HG03060 (cell line): ENCODE data around the gene COL6A1.
"Not testable (repeated sequence)": the region's sequence is repeated elsewhere in the genome, so short reads cannot be mapped to it uniquely, and the experiment has no call there.

Experiments used
- ATAC-seq: cut with Tn5 transposase; IDR thresholded peaks from one replicate; pipeline ENCODE4 v1.9.1; 2021; ENCODE audit warnings: low read depth, moderate number of reproducible peaks; ENCODE audit not compliant: unreplicated experiment

COL6A1 gene

DNA sequence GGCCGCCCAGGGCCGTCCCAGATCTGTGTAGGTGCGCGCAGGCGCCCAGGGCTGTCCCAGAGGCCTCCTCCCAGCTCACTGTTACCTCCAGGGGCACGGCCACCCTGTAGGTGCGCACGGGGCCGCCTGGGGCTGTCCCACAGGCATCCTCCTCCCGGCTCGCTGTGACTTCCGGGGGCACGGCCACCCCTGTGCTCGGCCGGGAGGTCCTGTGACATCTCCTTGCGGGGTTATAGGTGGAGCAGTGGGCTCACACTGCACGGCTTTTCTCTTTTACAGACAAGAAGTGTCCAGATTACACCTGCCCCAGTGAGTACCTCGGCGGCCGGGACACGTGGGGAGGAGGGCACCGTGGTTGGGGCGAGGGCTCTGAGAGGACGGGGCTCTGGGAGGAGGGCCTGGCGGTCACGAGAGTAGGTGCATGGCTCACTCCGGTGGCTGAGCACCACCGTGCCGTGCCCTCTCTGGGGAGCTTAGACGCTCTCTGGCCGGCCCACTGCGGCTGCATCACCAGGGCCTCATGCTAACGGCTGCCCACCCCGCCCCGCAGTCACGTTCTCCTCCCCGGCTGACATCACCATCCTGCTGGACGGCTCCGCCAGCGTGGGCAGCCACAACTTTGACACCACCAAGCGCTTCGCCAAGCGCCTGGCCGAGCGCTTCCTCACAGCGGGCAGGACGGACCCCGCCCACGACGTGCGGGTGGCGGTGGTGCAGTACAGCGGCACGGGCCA, 21.4 kb downstream of the COL6A1 start:
- ATAC-seq: no peak

DNA sequence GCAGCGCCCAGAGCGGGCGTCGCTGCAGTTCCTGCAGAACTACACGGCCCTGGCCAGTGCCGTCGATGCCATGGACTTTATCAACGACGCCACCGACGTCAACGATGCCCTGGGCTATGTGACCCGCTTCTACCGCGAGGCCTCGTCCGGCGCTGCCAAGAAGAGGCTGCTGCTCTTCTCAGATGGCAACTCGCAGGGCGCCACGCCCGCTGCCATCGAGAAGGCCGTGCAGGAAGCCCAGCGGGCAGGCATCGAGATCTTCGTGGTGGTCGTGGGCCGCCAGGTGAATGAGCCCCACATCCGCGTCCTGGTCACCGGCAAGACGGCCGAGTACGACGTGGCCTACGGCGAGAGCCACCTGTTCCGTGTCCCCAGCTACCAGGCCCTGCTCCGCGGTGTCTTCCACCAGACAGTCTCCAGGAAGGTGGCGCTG, 22.0 kb downstream of the COL6A1 start:
- no peak for ATAC-seq

DNA sequence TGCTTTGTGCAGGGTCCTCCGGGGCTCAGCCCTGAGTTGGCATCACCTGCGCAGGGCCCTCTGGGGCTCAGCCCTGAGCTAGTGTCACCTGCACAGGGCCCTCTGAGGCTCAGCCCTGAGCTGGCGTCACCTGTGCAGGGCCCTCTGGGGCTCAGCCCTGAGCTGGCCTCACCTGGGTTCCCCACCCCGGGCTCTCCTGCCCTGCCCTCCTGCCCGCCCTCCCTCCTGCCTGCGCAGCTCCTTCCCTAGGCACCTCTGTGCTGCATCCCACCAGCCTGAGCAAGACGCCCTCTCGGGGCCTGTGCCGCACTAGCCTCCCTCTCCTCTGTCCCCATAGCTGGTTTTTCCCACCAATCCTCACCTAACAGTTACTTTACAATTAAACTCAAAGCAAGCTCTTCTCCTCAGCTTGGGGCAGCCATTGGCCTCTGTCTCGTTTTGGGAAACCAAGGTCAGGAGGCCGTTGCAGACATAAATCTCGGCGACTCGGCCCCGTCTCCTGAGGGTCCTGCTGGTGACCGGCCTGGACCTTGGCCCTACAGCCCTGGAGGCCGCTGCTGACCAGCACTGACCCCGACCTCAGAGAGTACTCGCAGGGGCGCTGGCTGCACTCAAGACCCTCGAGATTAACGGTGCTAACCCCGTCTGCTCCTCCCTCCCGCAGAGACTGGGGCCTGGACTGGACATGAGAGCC, 22.7 kb downstream of the COL6A1 start:
- ATAC-seq: no peak

DNA sequence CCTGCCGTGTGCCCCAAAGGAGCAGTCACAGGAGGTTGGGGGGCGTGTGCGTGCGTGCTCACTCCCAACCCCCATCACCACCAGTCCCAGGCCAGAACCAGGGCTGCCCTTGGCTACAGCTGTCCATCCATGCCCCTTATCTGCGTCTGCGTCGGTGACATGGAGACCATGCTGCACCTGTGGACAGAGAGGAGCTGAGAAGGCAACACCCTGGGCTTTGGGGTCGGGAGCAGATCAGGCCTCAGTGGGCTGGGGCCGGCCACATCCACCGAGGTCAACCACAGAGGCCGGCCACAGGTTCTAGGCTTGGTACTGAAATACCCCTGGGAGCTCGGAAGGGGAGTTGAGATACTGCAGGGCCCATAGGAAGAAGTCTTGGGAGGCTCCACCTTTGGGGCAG, 23.5 kb downstream of the COL6A1 start:
- no peak for ATAC-seq

DNA sequence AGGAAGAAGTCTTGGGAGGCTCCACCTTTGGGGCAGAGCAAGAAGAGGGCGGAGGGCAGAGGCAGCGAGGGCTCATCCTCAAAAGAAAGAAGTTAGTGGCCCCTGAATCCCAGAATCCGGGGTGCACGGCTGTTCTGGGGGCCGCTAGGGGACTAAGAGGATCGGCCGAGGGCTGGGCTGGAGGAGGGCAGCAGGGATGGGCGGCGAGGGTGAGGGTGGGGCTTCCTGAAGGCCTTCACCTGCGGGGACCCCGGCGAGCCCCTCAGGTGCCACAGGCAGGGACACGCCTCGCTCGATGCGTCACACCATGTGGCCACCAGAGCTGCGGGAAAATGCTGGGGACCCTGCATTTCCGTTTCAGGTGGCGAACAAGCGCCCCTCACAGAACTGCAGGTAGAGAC, 23.9 kb downstream of the COL6A1 start:
- ATAC-seq: no peak

DNA sequence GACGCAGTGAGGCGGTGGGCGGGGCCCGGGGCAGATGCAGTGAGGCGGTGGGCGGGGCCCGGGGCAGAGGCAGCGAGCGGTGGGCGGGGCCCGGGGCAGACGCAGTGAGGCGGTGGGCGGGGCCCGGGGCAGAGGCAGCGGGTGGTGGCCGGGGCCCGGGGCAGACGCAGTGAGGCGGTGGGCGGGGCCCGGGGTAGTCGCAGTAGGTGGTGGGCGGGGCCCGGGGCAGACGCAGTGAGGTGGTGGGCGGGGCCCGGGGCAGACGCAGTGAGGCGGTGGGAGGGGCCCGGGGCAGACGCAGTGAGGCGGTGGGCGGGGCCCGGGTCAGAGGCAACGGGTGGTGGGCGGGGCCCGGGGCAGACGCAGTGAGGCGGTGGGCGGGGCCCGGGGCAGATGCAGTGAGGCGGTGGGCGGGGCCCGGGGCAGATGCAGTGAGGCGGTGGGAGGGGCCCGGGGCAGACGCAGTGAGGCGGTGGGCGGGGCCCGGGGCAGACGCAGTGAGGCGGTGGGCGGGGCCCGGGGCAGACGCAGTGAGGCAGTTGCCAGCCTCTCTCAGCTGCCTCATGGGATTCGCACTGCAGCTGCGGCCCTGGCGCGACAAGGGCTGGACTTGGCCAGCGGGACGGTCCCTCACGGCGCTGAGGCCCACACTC, 24.4 kb downstream of the COL6A1 start:
- not testable (repeated sequence) for ATAC-seq

DNA sequence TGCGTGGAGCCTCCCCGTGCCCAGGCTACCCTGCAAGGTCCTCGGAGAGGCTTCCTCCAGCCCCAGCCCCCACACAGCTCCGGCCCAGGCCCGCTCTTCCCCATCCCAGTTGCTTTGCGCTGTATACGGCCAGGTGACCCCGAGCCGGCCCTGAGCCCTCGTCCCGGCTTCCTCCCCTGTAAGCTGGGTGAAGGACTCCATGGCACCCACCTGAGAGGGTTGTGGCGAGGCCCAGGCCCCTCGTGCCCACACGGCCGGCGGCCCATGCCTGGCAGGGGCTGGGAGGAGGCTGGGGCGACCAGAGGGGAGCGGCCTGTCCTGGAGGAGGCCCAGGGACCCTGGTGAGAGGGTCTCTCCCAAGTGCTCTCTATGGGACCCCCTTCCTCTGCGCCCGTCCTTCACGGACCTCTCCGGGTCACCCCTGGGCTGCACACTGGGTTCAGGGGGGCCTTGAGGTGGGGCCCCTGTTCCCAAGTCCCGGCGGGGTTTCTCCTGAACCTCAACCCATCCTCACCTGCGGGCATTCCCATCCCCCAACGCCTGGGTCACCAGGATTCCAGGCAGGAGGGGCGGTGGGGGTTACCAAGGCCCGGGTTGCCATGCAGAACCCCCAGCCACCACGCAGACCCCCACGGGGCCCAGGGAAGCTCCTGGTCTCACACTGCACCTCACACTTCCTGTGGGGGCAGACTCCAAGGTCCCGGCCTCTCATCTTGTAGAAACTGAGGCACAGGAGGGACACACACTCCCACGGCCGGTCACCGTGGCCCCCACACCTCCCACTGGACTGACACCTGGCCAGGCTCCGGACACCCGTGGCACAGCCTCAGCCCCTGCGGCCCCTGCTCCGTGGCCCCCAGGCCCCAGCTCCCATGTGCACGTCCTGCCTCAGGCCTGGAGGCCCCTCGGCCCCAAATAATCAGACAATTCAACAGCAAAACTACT, 25.2 kb downstream of the COL6A1 start:
- ATAC-seq: no peak

DNA sequence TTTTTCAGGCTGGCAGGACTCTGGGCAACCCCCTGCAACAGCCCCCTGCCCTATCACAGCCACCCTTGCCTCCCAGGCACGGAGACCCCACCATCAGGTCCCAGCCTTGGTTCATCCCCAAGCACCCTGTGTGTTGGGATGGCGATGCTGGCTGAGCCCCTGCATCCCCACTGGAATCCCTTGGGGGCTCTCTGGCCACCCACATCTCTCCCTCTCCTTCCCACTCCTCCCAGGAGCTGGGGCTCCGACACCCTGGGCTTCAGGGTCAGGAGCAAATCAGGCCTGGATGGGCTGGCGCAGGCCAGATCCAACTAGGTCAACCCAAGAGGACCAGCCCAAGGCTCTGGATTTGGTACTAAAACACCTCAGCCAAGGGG, 25.9 kb downstream of the COL6A1 start:
- no peak for ATAC-seq

DNA sequence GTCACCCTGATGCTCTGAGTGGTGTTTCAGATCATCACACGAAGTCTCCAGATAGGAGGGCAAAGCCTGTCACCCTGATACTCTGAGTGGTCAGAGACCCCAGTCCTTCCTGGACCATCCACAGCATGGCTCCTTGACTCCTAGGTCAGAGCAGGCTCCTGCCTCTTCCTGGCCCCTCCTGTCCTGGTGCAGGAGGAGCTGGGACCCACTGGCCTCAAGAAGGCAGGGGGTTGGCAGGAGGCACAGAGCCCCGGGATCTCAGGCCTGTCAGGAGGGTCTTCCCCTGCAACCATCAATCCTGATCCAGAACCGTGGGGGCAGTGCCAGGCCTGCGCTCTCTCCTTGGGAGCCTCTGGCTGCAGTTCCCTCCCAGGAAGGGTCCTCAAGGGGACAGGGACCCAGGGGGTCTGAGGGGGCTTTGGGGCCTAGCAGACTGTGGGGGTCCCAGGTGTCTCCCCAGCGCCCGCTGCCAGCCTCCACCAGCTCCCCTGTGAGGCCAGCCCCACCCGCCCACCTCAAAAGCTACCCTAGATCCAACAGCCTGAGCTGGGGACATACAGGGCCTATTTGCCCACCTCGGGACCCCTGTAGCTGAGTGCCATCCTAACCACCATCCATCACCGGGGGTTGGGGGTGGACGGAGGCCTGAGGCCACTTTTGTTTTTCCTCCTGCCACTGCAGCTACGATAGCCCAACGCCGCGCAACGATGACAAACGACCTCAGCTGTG, 27.5 kb downstream of the COL6A1 start:
- no peak for ATAC-seq

DNA sequence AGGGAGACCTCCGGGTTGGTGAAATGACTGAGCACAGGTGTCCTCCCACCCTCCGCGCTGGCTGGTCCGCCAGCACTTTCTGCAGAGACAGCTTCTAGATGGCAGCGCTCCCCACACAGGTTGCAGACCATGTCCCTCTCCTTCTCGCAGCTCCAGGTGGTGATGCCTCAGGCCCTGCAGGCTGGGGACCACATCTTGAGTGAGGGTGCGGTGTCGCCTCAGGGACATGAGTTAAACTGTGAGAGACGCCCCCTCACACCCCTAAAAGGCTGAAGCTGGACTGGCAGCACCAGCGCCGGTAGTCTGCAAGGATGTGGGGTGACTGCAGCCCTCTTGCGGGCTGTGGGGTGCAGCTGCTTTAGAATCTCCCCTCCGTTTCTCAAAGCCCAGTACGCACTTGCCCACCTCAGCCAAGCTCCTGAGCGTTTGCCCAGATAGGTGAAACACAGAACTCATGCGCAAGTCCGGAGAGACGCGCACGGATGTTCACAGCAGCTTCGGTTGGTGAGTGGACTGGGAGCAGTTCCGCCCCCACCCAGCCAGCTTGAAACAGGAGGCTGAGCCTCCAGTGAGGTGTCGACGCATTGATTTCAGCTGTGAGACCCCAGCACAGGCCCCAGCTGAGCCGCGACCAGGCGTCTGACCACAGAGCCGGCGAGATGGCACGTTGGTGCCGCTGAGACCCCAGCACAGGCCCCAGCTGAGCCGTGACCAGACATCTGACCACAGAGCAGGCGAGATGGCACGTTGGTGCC, 28.6 kb downstream of the COL6A1 start:
- no peak for ATAC-seq

DNA sequence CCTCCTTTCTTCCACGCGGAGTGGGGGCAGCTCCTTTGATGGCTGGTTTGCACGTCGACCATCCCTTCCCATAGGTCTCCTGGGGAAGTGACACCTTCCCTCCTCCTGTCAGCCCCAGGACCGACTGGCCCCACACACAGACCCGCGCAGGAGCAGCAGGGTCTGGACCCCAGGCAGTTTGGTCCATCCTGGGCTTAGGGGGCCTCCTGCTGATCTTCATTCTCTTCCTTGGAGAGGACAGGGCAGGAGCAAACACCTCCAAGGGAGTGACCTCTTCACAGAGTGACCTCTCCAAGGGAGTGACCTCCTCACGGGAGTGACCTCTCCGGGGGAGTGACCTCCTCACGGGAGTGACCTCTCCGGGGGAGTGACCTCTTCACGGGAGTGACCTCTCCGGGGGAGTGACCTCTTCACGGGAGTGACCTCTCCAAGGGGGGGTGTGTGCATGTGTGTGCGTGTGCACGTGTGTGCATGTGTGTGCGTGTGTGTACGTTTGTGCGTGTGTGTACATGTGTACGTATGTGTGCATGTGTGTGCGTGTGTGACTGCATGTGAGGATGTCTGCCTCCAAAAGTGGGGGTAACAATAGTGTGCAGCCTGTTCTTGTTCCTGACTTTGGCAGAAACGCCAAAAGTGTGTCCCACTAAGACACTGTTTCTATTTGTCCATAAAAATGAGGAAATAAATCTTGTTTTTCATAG, 29.8 kb downstream of the COL6A1 start:
- ATAC-seq: no peak

DNA sequence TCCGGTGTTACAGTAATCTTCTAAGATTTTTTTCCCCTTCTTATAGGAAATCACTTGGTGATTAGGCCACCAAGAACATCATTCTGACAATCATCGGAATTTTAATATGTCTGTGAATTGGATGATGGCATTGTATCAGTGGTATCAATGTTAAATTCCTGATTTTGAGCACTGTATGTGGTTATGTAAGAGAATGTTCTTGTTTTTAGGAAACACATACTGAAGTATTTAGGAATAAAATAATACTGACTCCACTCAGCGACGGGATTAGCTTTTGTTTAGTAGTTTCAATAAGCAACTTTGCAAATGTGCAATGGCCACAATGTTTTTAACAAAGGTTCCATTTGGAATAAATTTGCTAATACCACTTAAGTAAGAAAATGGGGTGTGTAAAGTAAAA, 30.6 kb downstream of the COL6A1 start:
- no peak for ATAC-seq

DNA sequence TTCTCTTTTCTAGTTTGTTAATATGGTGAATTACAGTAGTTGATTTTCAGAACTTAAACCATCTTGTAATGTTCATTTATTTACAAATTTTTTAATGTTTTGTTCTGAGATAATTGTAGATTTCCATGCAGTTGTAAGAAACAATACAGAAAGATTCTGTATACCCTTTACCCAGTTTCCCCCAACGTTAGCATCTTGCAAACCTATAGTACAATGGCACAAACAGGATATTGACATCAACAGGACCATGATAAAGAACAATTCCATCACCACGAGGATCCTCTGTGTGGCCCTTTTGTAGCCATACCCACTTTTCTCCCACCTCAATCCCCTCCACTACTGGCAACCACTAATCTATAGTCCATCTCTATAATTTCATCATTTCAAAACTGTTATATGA, 33.3 kb downstream of the COL6A1 start:
- ATAC-seq: no peak

DNA sequence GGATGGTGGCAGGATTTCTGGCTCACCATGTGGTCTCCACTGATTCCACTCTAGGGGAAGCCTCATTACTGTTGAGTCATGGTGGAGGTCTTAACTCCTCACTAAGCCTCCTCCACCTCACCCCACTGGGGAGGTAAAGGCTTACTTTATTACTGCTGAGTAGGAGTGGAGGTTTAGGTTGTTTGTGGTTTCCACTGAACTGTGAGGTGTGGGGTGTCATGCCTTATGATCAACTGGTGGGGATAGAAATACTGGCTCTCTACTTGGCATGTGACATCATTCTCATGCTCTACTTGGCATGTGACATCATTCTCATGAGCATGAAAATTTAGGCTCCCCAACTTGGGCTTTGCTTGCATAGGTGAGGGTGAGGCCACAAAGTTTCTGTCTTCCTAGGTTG, 35.6 kb downstream of the COL6A1 start:
- ATAC-seq: no peak

DNA sequence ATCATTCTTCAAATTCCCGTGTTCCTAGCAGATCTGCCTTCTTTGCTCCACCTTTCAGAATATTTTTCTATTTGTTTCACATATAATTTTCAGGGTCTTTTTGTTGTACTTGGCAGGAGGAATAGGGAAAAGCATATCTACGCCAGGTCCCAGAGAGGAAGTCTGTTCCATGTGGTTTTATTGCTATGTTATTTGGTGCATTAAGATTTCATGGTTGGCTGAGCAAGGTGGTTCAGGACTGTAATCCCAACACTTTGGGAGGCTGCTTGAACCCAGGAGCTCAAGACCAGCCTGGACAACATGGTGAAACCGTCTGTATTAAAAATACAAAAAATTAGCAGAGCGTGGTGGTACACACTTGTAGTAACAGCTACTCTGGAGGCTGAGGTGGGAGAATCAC, 36.1 kb downstream of the COL6A1 start:
- no peak for ATAC-seq

DNA sequence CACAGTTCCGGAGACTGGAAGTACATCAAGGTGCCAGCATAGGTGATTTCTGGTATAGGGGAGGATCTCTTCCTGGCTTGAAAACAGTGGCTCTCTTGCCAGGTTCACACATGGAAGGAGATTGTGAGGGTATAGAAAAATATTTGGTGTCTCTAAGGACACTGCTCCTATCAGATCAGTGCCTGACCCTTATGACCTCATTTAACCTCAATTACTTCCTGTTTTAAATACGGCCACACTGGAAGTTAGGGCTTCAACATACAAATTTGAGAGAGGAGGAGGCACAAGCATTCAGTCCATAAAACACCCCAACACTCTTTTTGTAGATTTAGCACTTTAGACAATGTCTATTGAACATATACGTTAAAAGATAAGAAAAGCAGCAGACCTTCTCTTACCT, 37.0 kb downstream of the COL6A1 start:
- ATAC-seq: no peak

DNA sequence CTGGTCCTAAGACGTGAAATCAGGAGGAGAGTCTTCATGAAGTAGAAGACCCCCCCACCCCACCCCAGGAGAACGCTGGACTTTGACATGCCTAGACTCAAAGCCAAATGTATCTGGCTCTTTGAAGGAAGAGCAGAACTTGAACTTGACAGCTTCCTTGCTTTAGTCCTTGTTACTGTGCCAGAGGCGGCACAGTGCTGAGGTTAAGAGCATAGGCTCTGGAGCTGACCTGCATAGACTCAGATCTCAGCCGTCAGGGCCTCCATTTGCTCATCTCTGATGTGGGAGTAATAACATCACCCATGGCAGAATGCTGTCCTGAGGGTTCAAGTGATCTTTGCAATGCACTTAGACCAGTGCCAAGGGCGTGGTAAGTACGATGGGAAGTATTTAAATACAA, 39.0 kb downstream of the COL6A1 start:
- no peak for ATAC-seq

DNA sequence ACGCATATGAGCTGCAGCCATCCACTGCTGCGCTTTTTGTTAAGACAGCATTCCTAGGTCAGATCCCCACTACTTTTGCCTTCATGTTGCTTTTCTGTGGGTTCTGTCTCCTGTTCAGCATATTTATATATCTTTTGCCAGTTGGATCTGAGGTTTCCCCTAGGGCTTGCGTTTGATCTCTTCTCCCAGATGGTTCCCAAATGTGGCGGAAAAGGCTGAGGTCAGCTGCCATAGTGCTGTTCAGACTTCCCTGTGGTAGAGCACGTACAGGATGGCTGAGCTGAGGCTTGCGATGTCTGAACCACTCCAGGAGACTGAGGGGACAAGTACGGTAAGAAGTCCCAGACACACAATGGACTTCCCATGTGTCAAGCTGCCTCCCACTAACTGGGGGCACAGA, 39.8 kb downstream of the COL6A1 start:
- no peak for ATAC-seq
